ENCODE measurements around the gene RASEF.
"Not testable (repeated sequence)": the region's sequence is repeated elsewhere in the genome, so short reads cannot be mapped to it uniquely, and the experiment has no call there.

RASEF gene

GRCh38 chr9:82968388-82968787 is 94.6 kb downstream of the RASEF start:
- no peak for DNase-seq

DNA sequence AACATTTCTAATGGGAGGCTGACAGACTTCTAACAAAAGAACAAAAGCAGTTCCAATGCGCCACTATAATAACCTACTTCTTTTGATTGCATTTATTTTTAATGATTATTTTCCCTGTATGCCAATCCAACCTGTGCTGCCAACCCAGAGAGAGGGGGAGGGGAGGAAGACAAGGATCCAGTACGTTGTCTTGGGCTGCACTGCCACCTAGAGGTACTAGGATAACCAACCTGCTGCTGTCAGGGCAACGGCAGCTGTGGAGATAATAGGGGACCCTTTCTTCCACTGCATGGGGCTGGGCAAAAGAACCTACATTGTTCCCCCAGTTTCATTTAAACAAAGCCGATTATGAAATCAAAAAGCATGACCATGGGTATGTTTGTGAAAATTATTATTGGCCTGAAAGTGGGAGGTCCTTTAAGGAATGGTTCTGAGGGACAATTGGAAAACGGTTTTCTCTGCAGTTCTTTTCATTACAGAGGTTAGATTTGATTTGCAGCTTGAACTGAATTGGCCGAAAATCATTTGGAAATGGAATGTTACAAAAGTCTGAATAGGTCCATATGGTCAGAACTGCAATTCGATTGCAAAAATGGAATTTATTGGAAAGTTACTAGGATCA is 101.3 kb downstream of the RASEF start:
- DNase-seq, result peak; percentile 85

DNA sequence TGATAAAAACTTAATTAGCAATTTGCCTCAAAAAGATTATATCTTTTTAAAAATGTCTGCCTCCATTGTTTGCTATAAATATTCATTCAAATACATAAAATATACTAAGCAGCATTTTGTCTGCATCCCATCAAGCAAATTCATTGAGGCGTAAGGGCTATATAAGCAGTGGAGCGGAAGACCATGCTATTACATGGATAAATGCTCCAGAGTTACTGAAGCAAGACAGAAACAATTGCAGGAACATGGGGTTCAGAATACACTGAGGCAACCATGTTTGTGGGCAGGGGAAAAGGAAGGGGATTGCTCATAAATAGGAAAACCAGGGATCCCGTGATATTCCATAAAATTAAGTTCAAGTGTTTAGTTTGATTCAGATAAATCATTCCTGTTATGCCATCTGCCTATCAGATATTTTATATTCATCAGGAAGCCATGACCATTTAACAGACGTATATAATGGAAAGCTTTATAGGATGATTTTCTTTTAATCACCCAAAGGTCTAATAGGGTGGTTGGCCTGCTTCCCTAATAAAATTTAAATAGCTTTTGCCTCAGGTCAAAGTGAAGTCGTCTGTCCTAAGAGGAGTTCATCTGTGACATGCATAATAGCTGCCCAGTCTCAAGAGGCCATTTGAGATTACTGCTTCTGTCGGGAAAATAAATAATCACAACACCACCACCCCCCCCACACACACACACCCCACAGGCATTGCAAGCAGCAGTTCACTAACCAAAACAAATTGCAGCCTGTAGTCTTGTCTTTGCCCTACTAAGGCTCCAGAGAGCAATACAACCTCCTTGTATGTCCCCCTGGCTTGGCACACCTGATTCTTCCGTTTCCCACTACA is 105.2 kb downstream of the RASEF start:
- DNase-seq, result no peak

- DNase-seq, result no peak
Measured at GRCh38 chr9:82949203-82949602, 113.7 kb downstream of the RASEF start.

- no peak for DNase-seq
Measured at GRCh38 chr9:82940376-82940775, 122.6 kb downstream of the RASEF start.

DNA sequence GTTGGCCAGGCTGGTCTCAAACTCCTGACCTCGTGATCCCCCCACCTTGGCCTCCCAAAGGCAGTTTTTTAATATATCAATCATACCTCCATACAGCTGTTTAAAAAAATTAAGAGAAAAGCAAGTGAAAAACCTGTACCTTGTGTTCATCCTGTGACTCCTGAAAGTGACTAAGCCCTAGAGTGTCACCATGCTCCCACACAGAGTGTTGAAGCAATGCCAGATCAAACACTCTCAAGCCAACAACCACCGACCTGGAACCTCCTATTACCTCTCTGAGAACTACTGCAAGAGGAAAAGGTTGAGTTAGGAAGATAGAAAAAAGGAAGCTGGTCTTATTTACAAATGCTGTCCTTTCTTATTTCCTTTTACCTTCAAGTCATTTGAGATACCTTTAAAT is 123.5 kb downstream of the RASEF start:
- DNase-seq, result no peak

GRCh38 chr9:82938426-82939218 is 124.3 kb downstream of the RASEF start:
- DNase-seq, result no peak

DNA sequence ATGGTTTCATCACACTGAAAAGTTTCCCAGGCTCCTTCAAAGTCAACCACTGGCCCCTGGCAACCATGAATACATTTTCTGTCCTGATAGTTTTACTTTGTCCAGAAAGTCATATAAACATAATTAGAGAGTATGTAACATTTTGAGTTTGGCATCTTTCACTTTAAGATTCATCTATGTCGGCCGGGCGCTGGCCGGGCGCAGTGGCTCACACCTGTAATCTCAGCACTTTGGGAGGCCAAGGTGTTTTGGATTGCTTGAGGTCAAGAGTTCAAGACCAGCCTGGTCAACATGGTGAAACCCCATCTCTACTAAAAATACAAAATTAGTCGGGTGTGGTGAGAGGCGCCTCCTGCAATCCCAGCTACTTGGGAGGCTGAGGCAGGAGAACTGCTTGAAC is 126.4 kb downstream of the RASEF start:
- not testable (repeated sequence) for DNase-seq

DNA sequence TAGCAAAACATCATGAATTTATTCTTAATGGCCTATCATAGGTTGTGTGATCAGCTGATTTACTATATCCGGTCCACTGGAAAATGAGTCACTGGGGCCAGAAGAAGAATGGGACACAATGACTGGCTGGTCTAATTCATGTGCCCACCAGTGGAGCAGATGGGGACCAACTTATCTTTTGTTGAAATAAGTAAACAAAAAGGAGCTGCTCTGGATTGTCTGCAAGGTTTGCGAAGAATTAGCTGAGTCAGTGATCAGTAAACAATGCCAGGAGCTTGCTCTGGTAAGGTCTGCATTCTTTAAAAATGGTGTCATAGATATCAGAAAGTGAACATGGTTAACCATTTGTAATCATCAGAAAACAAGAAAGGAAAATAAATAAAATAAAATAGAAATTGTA is 128.0 kb downstream of the RASEF start:
- DNase-seq, result no peak

GRCh38 chr9:82934025-82934424 is 128.9 kb downstream of the RASEF start:
- not testable (repeated sequence) for DNase-seq

- no peak for DNase-seq
Measured at GRCh38 chr9:82930116-82930515, 132.8 kb downstream of the RASEF start.

All from NCI-H1436 (cell line).